ENCODE results near the gene SUGP2.
A peak's percentile ranks its signal among the peaks of the same experiment; 100 is the strongest.

The SUGP2 gene

DNA sequence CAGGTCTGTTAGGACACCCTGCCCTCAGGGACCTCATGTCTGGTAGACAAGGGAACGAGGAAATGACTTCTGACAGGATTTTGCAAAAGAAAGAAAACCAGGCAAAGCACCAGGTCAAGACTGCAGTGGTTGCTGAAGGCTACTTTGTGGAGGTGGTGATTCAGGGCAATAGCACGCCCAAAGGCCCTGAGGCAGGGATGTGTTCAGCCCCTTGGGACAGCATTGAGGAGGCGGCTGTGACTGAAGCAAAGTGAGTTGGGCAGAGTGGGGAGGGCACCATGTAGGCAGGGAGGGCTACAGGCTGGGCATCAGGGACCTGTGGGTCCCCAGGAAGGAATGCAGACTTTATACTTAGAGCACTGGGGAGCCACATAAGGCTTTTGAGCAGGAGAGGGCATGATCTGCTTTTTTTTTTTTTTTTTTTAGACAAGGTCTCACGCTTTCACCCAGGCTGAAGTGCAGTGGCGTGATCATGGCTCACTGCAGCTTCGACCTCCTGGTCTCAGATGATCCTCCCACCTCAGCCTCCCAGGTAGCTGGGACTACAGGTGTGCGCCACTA is 81.5 kb downstream of the SUGP2 start:
- no peak overlapping the region for H3K27ac ChIP-seq (ENCODE audit: low read length, poor library complexity, severe bottlenecking)
- WGBS, result 77% methylated on average over 7 of the region's 7 CpGs

DNA sequence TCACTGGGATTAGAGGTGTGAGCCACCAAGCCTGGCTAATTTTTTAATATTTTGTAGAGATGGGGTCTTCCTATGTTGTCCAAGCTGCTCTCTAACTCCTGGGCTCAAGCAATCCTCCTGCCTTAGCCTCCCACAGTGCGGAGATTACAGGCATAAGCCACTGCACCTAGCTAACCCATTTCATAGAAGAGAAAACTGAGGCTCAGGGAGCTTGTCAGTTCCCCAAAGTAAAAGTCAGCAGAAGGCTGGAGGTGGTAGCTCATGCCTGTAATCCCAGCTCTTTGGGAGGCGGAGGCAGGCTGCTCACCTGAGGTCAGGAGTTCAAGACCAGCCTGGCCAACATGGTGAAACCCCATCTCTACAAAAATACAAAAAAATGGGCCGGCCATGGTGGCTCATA is 83.5 kb downstream of the SUGP2 start:
- Histone ChIP-seq H3K4me3 (ENCODE audit: insufficient read depth in 1 of 2, low read depth in 1 of 2, low read length in 2 of 2) (no peak overlapping the region), H3K4me2 (ENCODE audit: low read length, poor library complexity, severe bottlenecking) (no peak overlapping the region), H3K9ac (ENCODE audit: low read length) (no peak overlapping the region), H2AFZ (ENCODE audit: low read depth, low read length) (no peak overlapping the region), H3K18ac (ENCODE audit: low read depth in 1 of 2, low read length in 2 of 2) (no peak overlapping the region), H2BK5ac (ENCODE audit: low read depth, low read length, poor library complexity, severe bottlenecking) (no peak overlapping the region), H3K36me3 (ENCODE audit: control insufficient read depth in 1 of 2, insufficient read depth in 2 of 2, low read depth in 1 of 2, low read length in 2 of 2) (peaks cover 10 to 24% of the 10 kb centered on the region in 2 experiments), H3K14ac (ENCODE audit: low read length in 2 of 2) (no peak overlapping the region), H3K4me1 (ENCODE audit: control insufficient read depth, insufficient read depth, low read depth, low read length) (no peaks in the 10 kb centered on the region), H3K79me1 (replicated peaks; ENCODE audit: low read length, poor library complexity, severe bottlenecking) (no peaks in the 10 kb centered on the region), H4K91ac (ENCODE audit: low read length) (no peak overlapping the region), H2BK15ac (ENCODE audit: low read depth, poor library complexity, severe bottlenecking) (no peak overlapping the region), H3K27ac (ENCODE audit: low read length, poor library complexity, severe bottlenecking) (no peak overlapping the region), H3K4ac (ENCODE audit: low read depth in 1 of 2, low read length in 2 of 2) (no peak overlapping the region), H2AK5ac (ENCODE audit: low read length, severe bottlenecking) (no peak overlapping the region), H2BK120ac (ENCODE audit: low read depth, low read length) (no peak overlapping the region), H3K27me3 (ENCODE audit: control insufficient read depth in 1 of 2, insufficient read depth in 1 of 2, low read length in 2 of 2) (no peaks in the 10 kb centered on the region), H3K9me3 (ENCODE audit: control insufficient read depth, low read length) (no peaks in the 10 kb centered on the region), H2BK12ac (ENCODE audit: low read length in 2 of 2) (no peak overlapping the region), H4K8ac (ENCODE audit: low read length) (no peak overlapping the region), H3K23ac (ENCODE audit: low read length in 2 of 2) (no peak overlapping the region)
- 76% methylated on average over 3 of the region's 3 CpGs for WGBS
- DNase-seq, result no peak

More for the DNA sequence above, 81.5 kb downstream of the SUGP2 start:
- no peak overlapping the region for H2BK120ac ChIP-seq (ENCODE audit: low read depth, low read length)
- H3K14ac ChIP-seq (ENCODE audit: low read length in 2 of 2), result no peak overlapping the region
- H2BK12ac ChIP-seq (ENCODE audit: low read length in 2 of 2), result no peak overlapping the region
- H2AFZ ChIP-seq (ENCODE audit: low read depth, low read length), result no peak overlapping the region
- peak; percentile 43 for DNase-seq
- H4K91ac ChIP-seq (ENCODE audit: low read length), result no peak overlapping the region
- H3K79me1 ChIP-seq (replicated peaks; ENCODE audit: low read length, poor library complexity, severe bottlenecking), result no peaks in the 10 kb centered on the region
- H2BK5ac ChIP-seq (ENCODE audit: low read depth, low read length, poor library complexity, severe bottlenecking), result no peak overlapping the region
- no peak overlapping the region for H2AK5ac ChIP-seq (ENCODE audit: low read length, severe bottlenecking)
- no peak overlapping the region for H3K18ac ChIP-seq (ENCODE audit: low read depth in 1 of 2, low read length in 2 of 2)
- no peak overlapping the region for H4K8ac ChIP-seq (ENCODE audit: low read length)
- H3K23ac ChIP-seq (ENCODE audit: low read length in 2 of 2), result no peak overlapping the region
- H3K4me3 ChIP-seq (ENCODE audit: insufficient read depth in 1 of 2, low read depth in 1 of 2, low read length in 2 of 2), result no peak overlapping the region
- no peak overlapping the region for H3K4ac ChIP-seq (ENCODE audit: low read depth in 1 of 2, low read length in 2 of 2)
- H3K9me3 ChIP-seq (ENCODE audit: control insufficient read depth, low read length), result no peaks in the 10 kb centered on the region
- no peaks in the 10 kb centered on the region for H3K27me3 ChIP-seq (ENCODE audit: control insufficient read depth in 1 of 2, insufficient read depth in 1 of 2, low read length in 2 of 2)
- no peak overlapping the region for H3K4me2 ChIP-seq (ENCODE audit: low read length, poor library complexity, severe bottlenecking)
- peaks cover under 1 to 13% of the 10 kb centered on the region in 2 experiments for H3K36me3 ChIP-seq (ENCODE audit: control insufficient read depth in 1 of 2, insufficient read depth in 2 of 2, low read depth in 1 of 2, low read length in 2 of 2)
- no peak overlapping the region for H2BK15ac ChIP-seq (ENCODE audit: low read depth, poor library complexity, severe bottlenecking)
- H3K9ac ChIP-seq (ENCODE audit: low read length), result no peak overlapping the region
- H3K4me1 ChIP-seq (ENCODE audit: control insufficient read depth, insufficient read depth, low read depth, low read length), result no peaks in the 10 kb centered on the region

DNA sequence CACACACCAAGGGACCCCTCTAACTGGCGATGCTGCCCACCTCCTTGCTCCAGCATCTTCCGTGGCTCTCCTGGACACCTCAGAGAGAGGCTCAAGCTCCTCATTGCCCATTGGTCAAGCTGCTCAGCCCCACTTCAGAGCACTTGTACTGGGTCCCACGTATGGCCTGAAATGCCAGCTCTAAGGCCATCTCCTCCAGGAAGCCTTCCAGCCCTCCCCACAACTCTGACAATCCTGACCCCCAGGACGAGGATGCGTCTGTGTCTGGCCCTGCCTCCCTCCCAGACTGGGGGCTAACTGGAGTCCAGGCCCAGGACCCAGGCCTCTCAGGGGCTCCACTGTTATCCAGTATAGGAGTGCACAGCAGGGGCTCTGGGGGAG is 84.4 kb downstream of the SUGP2 start:
- 84% methylated on average over 5 of the region's 5 CpGs for WGBS
- peak overlapping the region; percentile 10 for H4K91ac ChIP-seq (ENCODE audit: low read length)
- H3K36me3 ChIP-seq (ENCODE audit: control insufficient read depth in 1 of 2, insufficient read depth in 2 of 2, low read depth in 1 of 2, low read length in 2 of 2), result peaks cover 10 to 24% of the 10 kb centered on the region in 2 experiments
- H3K27me3 ChIP-seq (ENCODE audit: control insufficient read depth in 1 of 2, insufficient read depth in 1 of 2, low read length in 2 of 2), result no peaks in the 10 kb centered on the region
- no peak overlapping the region for H4K8ac ChIP-seq (ENCODE audit: low read length)
- no peak overlapping the region for H3K9ac ChIP-seq (ENCODE audit: low read length)
- H2AK5ac ChIP-seq (ENCODE audit: low read length, severe bottlenecking), result no peak overlapping the region
- H3K9me3 ChIP-seq (ENCODE audit: control insufficient read depth, low read length), result no peaks in the 10 kb centered on the region
- H2BK5ac ChIP-seq (ENCODE audit: low read depth, low read length, poor library complexity, severe bottlenecking), result no peak overlapping the region
- no peak overlapping the region for H3K4ac ChIP-seq (ENCODE audit: low read depth in 1 of 2, low read length in 2 of 2)
- no peak overlapping the region for H2BK120ac ChIP-seq (ENCODE audit: low read depth, low read length)
- no peak overlapping the region for H2BK12ac ChIP-seq (ENCODE audit: low read length in 2 of 2)
- H3K4me1 ChIP-seq (ENCODE audit: control insufficient read depth, insufficient read depth, low read depth, low read length), result no peaks in the 10 kb centered on the region
- no peaks in the 10 kb centered on the region for H3K79me1 ChIP-seq (replicated peaks; ENCODE audit: low read length, poor library complexity, severe bottlenecking)
- H2BK15ac ChIP-seq (ENCODE audit: low read depth, poor library complexity, severe bottlenecking), result no peak overlapping the region
- no peak for DNase-seq
- no peak overlapping the region for H3K18ac ChIP-seq (ENCODE audit: low read depth in 1 of 2, low read length in 2 of 2)
- H3K4me2 ChIP-seq (ENCODE audit: low read length, poor library complexity, severe bottlenecking), result no peak overlapping the region
- no peak overlapping the region for H3K27ac ChIP-seq (ENCODE audit: low read length, poor library complexity, severe bottlenecking)
- no peak overlapping the region for H3K23ac ChIP-seq (ENCODE audit: low read length in 2 of 2)
- H2AFZ ChIP-seq (ENCODE audit: low read depth, low read length), result no peak overlapping the region
- H3K4me3 ChIP-seq (ENCODE audit: insufficient read depth in 1 of 2, low read depth in 1 of 2, low read length in 2 of 2), result no peak overlapping the region
- no peak overlapping the region for H3K14ac ChIP-seq (ENCODE audit: low read length in 2 of 2)

DNA sequence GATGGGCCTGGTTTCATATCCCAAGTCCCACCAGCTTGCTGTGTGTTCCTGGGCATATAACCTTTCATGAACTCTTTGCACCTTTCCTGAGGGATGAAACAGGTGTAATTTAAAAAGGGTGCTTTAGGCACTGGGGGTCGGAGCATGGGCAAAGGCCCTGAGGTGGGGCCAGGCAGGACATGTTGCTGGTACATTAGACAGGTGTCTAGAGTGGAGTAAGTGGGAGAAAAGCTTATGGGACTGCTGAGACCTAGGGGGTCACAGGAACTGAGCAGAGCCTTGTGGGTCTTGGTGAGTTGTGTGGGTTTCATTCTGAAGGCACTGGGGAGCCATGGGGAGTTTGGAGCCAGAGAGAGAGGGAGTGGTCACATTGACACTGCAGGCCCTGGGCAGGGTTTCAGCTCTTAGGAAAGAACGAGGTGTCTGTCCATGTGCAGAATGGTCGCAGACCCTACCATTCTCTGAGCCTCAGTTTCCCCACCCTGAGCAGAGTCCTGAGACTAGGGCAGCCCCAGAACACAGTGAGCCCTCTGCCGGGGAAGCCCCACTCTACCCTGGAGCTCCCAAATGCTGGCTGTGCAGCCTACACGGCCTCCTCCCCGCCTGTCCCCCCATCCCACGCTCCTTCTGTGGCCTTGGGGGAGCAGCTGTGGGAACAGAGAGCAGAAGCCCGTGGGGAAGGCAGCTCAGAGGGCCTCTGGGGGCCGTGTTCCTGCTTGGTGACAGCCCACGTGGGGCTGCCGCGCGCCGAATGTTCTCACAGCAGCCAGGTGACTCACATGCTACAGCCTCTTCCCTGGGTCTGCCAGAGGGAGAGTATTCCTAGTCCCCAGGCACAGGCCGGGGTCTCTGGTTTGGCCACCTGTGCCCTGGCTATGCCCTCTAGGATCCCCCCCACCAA is 85.0 kb downstream of the SUGP2 start:
- Histone ChIP-seq H3K4me1 (ENCODE audit: control insufficient read depth, insufficient read depth, low read depth, low read length) (no peaks in the 10 kb centered on the region), H4K8ac (ENCODE audit: low read length) (no peak overlapping the region), H3K4ac (ENCODE audit: low read depth in 1 of 2, low read length in 2 of 2) (no peak overlapping the region), H2AK5ac (ENCODE audit: low read length, severe bottlenecking) (no peak overlapping the region), H3K27ac (ENCODE audit: low read length, poor library complexity, severe bottlenecking) (no peak overlapping the region), H2BK5ac (ENCODE audit: low read depth, low read length, poor library complexity, severe bottlenecking) (no peak overlapping the region), H3K4me2 (ENCODE audit: low read length, poor library complexity, severe bottlenecking) (no peak overlapping the region), H3K4me3 (ENCODE audit: insufficient read depth in 1 of 2, low read depth in 1 of 2, low read length in 2 of 2) (no peak overlapping the region), H3K18ac (ENCODE audit: low read depth in 1 of 2, low read length in 2 of 2) (no peak overlapping the region), H3K79me1 (replicated peaks; ENCODE audit: low read length, poor library complexity, severe bottlenecking) (no peaks in the 10 kb centered on the region), H2BK12ac (ENCODE audit: low read length in 2 of 2) (no peak overlapping the region), H3K14ac (ENCODE audit: low read length in 2 of 2) (no peak overlapping the region), H3K36me3 (ENCODE audit: control insufficient read depth in 1 of 2, insufficient read depth in 2 of 2, low read depth in 1 of 2, low read length in 2 of 2) (peaks cover 10 to 24% of the 10 kb centered on the region in 2 experiments), H3K9ac (ENCODE audit: low read length) (no peak overlapping the region), H2AFZ (ENCODE audit: low read depth, low read length) (no peak overlapping the region), H2BK120ac (ENCODE audit: low read depth, low read length) (no peak overlapping the region), H3K23ac (ENCODE audit: low read length in 2 of 2) (no peak overlapping the region), H3K9me3 (ENCODE audit: control insufficient read depth, low read length) (no peaks in the 10 kb centered on the region), H3K27me3 (ENCODE audit: control insufficient read depth in 1 of 2, insufficient read depth in 1 of 2, low read length in 2 of 2) (no peaks in the 10 kb centered on the region), H4K91ac (ENCODE audit: low read length) (peak overlapping the region; percentile 10), H2BK15ac (ENCODE audit: low read depth, poor library complexity, severe bottlenecking) (no peak overlapping the region)
- no peak for DNase-seq
- 82% methylated on average over 15 of the region's 15 CpGs for WGBS

Data from mesenchymal stem cell (in vitro differentiated cells and primary cell).